C4-2B (cell line): ENCODE data around the gene OR1E2.
"Not testable (repeated sequence)": the region's sequence is repeated elsewhere in the genome, so short reads cannot be mapped to it uniquely, and the experiment has no call there.

Source experiments
- H3K27ac ChIP-seq: fragments of 450-650 bp; 2 replicates; pipeline ENCODE4 v1.5.1; 2017
- ZFX ChIP-seq: fragments of 450-650 bp; IDR thresholded peaks from 2 replicates; pipeline ENCODE4 v1.6.1; 2017
- TF ChIP-seq, protein P1 (sequence below): fragments of 450-650 bp; conservative IDR thresholded peaks from 2 replicates; pipeline ENCODE4 v1.5.1; 2017; ENCODE audit warnings: mild to moderate bottlenecking

Gene OR1E2

DNA sequence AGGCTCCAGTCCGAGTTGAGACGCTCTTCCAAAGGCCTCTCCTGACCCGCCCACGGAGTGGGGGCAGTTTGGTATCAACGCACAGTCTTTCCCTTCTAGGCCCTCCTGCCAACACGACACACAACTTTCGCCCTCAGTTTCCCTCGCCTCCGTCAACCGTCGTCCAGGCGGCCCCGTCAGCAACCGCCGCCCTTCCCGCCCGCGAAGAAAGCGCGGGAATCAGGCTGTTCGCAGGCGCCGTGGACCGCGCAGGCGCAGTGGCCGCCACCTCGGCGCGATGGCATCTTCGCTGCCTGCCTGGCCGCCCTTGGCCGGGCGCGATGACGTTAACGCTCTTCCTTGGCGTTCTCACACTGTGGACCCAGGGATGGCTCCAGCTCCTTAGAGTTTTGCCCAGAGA, 38.0 kb upstream of the OR1E2 start, which contains the start of gene SPATA22:
Gene SPATA22, minus strand, starts transcription at position 221 of the 400 bp plus-strand sequence. CDS start 2,494 bp downstream, outside the sequence.
- TF ChIP-seq ZFX = no peak
- TF ChIP-seq, protein P1, sequence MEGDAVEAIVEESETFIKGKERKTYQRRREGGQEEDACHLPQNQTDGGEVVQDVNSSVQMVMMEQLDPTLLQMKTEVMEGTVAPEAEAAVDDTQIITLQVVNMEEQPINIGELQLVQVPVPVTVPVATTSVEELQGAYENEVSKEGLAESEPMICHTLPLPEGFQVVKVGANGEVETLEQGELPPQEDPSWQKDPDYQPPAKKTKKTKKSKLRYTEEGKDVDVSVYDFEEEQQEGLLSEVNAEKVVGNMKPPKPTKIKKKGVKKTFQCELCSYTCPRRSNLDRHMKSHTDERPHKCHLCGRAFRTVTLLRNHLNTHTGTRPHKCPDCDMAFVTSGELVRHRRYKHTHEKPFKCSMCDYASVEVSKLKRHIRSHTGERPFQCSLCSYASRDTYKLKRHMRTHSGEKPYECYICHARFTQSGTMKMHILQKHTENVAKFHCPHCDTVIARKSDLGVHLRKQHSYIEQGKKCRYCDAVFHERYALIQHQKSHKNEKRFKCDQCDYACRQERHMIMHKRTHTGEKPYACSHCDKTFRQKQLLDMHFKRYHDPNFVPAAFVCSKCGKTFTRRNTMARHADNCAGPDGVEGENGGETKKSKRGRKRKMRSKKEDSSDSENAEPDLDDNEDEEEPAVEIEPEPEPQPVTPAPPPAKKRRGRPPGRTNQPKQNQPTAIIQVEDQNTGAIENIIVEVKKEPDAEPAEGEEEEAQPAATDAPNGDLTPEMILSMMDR = no peak
- H3K27ac ChIP-seq = no peak within 1 kb of the TSS

DNA sequence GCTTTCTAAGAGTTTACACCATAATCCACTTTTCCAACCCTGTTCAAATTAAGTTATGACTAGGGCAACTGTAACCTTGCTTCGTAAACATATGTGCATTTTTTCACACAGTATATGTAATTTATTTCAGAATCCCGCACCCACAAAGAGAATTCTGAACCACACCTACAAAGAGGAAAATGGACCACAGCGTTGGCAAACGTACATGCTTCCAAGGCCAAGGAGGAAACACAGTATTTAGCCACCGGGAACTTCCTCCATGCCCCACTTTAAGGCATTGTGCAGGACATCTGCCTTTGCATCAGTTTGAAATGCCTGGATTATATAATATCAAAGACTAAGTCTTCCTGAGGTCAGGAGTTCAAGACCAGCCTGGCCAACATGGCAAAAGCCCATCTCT, 35.9 kb upstream of the OR1E2 start:
- H3K27ac ChIP-seq = no peak overlapping the region
- TF ChIP-seq, protein P1 = no peak
- TF ChIP-seq ZFX = no peak

DNA sequence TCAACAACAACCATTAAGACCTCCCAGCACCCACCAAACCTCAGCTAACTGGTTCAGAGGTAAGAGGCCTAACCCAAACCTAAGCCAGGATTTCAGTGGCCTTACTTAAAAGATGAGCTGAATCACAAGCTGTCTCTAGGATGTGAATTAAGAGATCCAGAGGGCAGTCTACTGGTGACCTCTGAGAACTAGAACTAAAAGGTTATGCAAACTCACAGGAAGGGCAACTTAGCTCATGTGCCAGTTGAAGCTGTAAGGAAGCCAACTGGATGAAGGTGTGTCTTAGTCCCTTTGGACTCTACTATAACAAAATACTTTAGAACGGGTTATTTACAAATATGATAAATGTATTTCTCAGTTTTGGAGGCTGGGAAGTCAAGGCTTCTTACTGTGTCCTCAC, 32.7 kb upstream of the OR1E2 start:
- H3K27ac ChIP-seq = not testable (repeated sequence)

DNA sequence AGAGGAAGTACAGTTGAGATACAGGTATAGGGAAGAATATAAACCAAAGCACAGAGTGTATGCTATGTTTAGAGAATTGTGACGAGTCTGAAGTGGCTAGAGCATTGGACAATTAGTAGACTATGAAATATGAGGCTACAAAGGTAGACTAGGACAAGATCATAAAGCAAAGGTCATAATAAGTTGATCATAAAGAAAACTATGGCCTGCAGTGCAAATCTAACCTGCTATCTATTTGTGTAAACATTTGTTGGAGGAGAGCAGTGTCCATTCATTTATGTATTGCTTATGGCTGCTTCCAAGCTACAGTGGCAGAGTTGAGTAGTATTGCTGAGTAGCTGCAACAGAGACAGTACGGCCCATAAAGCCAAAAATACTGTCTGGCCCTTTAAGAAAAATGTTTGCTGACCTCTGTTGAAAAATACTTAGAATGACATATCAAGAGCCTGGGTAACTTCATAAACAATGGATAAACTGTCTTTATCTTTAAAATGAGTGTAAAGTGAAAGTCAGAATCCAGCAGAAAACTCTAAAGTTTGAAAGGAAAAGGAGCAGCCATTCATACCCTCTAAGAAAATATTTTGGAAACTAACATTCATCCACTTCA, 14.5 kb upstream of the OR1E2 start:
- H3K27ac ChIP-seq = no peak overlapping the region
- no peak for TF ChIP-seq ZFX
- TF ChIP-seq, protein P1 = peak; percentile 19

DNA sequence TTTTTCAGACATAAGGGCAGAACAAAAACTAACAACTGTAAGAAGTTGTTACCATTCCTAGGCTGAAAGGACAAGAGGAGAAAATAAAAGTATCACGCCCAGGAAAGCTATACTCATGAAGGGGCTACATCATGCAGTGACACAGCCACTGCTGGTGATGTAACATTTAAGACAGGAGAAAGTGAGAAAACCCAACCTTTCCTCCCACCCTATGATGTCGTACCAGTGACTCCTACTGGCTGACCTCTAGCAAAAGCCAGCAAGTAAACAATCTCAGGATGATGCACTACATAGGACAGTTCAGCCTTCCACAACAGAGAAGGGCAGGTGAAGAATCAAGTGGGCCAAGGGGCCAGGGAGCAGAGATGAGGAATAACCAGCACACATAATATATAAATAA, 14.0 kb upstream of the OR1E2 start:
- TF ChIP-seq ZFX = no peak
- TF ChIP-seq, protein P1 = peak; percentile 34
- no peak overlapping the region for H3K27ac ChIP-seq

DNA sequence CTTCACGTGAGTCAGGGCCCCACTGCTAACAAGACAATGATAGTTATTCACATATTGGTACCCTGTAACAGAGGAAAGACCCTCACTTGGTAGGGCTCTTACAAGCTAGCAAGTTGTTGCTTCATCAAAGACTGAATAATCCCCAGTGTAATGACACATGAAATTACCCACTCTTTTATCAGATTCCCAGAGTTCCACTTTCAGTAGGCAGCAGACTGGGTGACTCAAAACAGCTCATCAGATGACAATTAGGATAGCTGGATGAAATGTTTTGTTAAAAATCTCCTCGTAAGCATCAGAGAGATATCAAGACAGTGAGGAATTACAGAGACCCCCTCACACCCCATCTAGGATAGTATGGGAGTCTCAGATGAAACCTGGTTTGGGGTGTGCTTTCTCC, 6.8 kb upstream of the OR1E2 start:
- no peak overlapping the region for H3K27ac ChIP-seq
- no peak for TF ChIP-seq ZFX
- TF ChIP-seq, protein P1 = no peak

DNA sequence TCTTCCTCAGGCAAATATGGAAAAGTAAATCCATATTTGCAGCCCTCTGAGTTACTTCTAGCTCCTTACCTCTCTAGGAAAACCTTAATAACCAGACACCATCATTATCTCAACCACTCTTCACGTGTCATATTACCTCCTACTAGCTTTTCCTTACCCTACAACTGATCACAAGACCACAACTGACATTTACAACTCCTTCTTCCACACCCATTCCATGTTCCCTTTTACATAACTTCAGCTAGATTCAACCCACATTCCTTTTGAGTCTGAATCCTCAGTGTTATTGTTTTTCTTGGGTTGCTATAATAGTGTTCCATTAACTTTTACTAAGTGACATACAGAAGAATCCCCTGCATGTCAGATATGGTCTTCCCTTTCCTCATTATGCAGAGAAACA, 4.7 kb upstream of the OR1E2 start:
- no peak overlapping the region for H3K27ac ChIP-seq
- TF ChIP-seq, protein P1 = no peak
- no peak for TF ChIP-seq ZFX

DNA sequence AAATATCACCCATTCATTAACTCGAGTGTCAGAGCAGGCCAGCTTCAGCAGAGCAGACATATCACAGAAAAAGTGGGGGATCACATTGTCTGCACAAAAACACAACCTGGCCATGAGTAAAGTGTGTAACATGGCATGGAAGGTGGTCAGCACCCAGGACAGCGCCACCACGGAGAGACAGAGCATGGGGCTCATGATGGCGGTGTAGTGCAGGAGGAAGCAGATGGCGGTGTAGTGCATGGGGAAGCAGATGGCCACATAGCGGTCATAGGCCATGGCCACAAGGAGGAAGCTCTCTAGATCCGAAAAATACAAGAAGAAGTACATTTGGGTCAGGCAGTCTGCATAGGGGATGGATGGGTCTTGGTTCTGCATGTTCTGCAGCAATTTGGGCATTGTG, 426 bp downstream of the OR1E2 start:
- not testable (repeated sequence) for H3K27ac ChIP-seq
